ENCODE results near the gene TECTA.
"Not testable (repeated sequence)": the region's sequence is repeated elsewhere in the genome, so short reads cannot be mapped to it uniquely, and the experiment has no call there.

Gene TECTA

DNA sequence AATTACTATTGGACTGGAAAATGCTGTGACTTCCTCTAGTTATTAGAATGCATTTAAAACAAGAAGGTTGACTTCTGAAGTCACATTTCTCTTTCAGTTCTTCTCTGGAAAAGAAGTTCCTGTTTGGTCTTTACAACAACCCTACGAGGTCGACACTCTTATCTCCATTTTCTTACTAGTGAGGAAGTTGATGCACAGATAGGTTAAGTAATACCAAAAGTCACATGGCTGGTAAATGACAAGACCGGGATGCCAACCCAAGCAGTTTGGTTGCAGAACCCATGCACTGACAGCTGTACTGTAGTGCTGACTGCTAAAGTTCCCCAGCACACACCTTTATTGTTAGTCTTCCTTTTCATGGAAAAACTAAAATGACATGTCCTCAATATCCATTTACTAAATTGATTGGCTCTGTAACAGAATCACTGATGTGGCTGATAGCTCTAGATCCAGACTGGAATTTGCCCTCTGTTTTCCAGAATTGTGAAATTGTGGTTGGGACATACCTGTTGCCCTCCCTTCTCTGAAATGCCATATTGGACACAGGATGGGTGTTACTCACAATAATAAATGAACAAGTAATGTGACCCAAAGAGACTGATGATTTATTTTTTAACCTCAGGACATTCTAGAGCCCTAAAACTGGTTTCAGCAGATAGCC, 9.4 kb upstream of the TECTA start:
- DNase-seq: no peak

DNA sequence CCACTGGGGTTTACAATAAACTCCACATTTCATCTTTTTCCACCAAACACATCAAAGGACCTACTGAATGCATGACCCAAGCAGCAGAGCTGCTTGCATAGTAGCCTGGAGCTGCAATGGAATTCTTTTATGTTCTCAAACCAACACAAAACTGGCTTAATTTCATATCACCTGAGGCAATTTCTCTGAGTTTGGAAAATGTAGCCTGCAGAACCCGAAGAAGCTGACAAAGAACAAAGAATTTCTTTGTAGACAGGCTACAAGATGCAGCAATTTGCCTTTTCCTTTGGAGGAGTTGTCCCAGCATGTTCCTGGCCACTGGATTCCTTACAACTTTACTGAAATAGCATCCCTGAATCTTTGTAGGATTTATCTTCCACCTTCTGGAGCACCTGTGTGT, 5.5 kb upstream of the TECTA start:
- no peak for DNase-seq

DNA sequence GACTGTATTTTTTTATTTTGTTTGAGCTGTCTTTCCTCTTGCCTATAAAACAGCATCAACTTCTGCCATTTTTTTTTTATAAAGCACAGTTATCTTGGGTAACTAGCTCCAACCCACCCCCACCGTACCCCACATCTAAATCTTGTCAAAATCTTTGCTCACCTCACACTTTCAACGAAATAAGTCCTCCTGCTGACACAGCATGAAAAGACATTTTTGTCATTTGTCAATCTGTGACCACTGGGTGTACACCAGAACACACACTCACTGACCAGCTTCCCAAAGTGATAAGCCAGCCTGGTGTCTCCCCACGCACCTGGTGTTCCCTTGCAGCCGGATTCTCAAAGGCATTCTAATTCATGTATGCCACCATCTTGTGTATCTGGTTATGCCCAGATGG, 1.7 kb upstream of the TECTA start:
- DNase-seq: no peak

DNA sequence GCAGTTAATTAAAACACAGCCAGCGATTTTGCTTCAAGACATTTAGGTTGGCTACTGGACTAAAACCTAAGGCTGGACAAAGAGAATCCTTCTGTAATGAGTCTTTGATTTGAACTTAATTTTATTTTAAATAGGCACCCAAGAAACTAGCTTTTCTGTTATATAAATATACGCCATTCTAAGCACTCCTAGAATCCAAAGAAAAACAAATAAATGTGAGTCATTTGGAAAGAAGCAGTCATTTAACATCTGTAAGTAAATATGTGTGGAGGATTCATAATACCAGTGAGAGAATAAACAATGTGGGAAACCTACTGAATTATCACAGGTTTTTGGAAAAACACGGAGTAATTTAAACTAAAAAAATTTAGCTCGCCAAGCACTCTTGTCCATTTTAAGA, 1.2 kb upstream of the TECTA start:
- no peak for DNase-seq

DNA sequence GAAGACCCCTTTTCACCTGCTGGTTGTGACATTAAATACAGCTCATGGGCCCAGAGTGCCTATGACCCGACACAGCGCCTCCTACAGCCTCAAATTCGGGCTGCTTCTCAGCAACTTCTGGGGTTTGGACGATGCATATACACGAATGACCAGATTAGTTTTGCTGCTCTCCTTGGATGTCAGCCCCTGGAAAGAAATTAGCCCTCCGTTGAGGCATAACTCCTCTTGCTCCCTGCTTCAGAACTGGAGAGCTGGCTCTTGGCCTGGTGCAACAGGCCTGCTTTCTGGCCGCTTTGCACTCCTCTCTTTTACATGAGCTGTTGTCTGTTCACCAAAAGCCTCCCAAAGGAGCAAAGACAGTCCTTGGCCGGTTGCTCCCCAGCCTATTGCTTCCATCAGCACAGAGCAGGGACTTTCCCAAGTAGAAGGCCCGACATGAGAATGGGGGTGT, 3.3 kb downstream of the TECTA start:
- no peak for DNase-seq

DNA sequence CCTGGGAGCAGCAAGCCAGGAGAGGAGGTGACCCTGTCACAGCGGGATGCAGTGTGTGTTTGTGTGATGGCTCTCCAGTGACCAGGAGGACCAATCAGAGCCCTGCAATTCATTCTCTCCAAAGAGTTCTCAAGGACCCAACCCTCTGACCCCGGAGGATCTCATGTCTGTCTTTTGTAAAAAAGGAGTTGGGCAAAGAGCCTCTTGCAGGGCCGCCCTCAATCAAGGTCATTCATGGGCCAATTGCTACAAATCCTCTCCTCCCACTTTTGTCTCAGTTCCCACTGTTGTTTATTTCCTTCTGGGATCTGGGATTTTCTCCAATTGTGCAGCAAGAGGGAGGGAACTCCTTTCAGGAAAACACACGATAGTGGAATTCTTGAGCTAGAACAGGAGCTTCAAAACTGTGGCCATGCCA, 4.0 kb downstream of the TECTA start:
- DNase-seq: no peak

DNA sequence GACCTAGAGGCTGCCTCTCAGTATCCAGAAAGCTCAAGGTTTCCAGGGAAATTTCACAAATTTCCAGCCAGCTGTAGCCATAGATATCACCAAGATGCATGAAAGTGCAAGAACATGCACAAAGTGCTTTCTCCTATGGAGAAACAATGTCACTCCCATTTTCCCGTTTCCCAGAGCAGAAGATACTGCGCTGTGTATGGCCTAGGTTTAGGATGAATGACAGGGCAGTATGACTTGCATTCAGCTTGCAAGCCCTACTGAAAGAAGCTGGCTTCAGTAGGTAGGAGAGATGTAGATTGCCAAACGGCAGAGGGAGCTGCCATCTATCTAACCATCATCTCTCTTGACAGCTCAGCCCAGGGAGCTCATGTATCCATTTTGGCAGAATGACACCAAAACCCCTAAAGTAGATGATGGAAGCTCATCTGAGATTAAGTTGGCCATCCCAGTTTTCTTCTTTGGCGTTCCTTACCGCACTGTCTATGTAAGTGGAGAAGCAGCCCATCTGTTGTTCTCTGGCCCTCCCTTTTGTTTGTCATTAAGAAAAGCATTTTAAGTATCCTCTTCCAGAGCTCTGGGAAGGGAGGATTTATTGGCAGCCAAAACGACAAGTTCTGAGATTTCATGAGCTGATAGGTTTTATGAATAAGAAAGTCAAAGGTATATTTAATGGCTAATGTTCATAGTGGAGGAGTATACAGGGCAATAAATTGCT, 4.6 kb downstream of the TECTA start:
- no peak for DNase-seq

DNA sequence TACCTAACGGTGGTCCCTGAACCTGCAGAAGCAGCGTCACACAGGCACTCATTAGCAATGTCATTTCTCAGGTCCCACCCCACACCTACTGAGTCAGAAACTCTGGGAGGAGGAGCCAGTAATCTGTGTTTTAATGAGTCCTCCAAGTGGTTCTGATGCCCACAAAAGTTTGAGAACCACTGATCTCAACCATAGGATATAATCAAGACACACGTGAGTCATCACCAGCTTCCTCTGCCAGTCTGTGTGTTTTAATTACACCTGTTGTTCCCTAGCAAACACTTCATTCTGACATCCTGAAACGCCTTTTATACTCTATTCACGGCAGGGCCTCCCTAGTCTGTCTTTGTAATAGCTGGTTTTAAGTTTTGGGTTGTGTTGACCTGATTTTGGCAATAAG, 5.8 kb downstream of the TECTA start:
- no peak for DNase-seq

DNA sequence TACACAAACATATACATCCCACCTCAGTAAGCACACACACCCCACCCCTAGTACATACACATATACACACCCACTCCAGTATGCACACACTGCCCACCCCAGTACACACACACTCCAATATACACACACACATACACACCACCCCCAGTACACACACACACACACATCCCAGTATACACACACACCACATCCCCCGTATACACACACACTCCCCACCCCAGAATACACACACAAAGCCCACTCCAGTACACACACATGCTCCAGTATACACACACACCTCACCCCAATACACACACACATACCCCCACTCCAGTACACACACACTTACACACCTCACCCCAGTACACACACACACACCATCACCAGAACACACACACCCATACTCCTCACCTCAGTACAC, 7.4 kb downstream of the TECTA start:
- no peak for DNase-seq

DNA sequence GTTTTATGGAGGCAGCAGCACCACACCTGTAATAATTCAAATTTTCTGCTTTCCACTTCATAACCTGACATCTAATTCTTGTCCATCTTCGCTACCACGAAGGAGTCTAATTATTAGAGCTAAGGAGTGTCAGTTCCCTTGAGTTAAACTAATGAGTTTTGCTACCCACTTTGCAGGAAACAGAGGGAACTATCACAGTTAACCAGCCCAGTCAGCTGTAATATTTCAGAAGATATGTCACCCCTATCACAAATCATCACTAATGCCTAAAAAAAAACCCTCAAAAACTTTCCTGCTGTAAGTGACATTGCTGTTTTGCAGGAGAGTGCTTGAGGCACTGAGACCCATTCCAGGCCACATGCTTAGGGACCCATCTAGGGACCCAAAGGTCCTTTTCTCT, 8.4 kb downstream of the TECTA start:
- no peak for DNase-seq

DNA sequence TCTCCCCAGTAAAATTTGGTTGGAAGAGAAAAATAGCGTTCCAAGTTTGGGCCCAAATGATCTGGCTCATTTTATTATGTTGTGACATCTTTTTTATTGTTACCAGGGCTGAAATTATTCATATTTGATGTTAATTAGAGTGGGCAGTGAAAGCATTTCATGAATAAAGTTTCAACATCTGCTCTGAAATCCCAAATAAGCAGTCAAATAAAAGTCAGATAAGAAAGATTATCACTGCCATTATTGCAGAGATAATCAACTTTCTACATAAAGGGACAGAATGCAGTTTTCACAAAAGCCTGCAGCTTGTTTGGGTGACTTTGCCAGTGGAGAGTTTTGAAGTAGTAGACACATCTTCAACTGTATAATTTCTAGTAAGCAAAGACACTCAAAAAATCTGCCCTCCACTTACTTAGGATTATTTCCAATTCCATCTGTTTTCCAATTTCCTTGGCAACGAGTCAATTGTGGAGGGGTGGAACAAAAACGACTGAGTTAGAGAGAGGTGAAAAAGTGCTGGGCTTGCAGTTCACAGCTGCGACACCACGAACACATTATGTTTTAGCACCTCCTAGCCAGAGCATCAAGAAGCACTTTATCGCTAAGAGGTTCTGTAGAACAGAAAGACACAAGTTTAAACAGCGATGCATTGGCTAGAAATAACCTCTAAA, 9.0 kb downstream of the TECTA start:
- no peak for DNase-seq

DNA sequence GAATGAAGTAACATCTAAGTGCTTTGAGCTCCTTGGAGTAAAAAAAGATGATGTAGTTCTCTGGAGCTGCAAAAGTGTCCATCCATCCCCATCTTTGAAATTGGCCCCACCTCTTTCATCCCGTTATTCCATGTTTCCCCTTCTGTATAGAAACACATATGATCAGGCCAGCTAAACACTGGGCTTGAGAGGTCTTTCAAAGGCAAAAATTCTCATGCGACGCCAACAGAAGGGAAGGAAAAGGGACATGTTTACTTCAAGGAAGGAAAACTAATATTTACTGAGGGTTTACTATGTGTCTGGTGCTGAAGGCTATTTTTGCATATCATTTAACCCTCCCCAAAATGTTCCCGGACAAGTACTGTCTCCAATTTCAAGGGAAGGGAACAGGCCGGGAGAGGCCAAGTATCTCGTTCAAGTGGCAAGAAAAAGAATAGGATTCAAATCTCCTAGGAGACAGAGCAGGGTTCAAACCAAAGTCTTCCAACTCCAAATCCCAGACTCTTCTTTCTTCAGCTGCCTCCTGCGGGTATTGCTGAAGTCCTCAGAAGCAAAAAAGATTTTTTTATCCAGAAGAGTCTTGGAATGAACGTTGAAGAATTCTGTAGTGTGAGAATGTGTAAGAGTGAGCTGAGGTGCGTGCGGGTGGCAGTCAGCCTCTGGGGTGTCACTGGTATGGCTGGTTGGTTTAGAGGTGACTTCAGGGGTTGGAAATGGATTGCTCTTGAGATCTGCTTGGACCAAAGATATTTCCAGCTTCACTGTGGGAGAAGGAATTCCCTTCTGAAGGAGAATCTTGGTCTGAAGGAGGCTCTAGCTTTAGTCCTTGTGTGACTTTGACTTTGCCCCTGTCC, 10.1 kb downstream of the TECTA start:
- DNase-seq: no peak

DNA sequence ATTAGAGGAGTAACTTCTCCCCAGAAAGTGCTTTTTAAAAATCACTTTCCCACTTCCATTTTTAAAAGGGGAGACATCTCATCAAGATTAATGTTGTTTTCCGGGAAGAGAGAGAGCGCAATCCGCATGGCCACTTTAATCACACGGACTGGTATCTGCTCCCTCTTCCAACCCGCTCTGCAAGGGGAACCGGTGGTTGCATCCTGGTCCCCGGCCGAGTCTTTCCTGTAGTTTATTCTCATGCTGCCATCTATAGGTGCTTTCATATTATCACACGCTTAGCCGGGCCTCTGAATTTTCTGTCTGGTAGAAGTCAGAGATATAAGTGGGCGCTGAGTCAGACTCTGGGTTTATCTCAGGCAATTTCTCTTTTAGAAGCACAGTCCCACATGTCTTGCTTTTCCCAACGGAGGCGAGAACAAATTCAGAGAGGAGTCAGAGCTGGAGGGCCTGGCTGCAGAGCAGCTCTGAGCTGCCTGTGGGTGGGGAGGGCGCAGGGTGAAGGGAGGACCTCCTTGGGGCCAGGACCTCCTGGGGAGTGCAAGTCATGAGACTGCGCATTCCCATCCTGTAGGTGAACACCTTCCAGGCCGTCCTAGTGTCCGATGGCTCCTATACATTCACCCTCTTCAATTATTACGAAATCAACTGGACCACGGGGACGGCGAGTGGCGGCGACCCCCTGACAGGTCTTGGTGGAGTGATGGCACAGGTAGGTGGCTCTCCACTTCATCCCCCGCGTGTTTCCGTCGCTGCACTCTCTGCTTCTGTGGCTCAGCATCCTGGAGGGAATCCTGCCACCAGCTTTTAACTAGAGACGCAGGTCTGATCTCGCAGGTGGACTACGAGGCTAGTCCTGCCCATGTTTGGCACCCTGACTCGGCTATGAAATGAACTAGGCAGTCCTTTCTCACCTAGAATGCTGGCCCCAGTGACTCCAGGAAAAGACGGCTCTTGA, 11.7 kb downstream of the TECTA start:
- peak; percentile 89 to 98 for DNase-seq

DNA sequence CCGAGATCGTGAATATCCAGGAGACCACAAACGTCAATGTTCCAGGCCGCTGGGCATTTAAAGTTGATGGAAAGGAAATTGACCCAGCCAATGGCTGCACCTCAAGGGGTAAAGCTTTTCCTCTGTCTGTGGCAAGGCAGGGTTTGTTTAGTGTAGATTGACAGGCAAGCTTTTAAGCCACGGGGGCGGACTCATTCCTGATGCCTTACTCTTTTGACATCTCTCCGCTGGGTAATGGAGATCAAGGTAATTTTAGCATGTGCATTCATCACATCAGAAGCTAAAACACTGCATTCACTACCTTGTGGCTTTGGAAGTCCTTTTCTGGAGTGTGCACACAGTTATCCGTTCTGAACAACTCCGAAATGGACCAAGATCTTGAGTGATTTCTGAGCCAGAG, 12.6 kb downstream of the TECTA start:
- DNase-seq: no peak

DNA sequence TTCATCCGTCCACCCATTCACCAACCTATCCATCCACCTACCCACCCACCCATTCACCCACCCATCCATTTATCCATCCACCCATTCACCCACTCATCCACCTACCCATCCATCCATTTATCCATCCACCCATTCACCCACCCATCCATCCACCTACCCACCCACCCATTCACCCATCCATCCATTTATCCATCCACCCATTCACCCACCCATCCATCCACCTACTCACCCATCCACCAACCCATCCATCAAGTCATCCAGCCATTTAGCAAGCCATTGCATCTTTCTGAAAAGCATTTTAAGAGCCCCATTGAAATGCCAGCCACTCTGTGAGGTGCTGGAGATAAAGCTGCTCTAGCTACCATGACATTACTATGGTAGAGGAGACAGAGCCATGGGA, 14.0 kb downstream of the TECTA start:
- DNase-seq: not testable (repeated sequence)

DNA sequence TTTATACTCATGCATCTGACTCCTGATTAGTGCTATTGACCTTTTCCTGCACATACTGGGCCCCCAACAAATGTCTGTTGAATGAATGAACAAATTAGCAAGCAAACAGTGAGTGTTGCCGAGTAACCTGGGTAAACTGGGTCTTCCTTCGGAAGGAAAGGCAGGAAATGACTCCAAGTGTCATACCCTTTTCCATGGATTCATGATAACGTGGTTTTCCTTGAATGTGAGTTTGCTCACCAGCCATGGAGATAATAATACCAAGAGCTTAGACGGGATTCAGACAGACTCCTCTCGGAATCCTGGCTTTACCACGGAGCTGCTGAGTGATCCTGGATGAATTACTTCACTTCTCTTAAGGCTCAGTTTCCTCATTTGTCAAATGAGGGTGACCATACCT, 16.7 kb downstream of the TECTA start:
- no peak for DNase-seq

DNA sequence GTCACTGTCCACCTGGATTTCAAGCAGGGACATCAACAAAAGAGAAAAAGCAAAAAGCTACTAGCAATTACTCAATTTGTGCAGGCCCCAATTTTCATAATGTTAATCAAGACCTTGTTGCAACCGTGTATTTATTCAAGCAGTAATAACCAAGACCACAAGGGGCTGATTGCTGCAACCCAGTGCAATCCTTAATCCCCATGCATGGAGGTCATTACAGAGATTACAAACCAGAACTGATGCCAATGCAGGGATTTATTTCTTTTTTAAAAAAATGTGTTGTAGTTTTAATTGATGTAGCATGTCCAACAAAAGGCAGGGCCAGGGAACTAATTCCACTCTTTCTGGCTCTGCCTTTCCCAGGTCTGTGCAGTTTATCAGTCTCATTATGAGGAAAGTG, 18.4 kb downstream of the TECTA start:
- DNase-seq: peak in 1 of 2 experiments; percentile 75

DNA sequence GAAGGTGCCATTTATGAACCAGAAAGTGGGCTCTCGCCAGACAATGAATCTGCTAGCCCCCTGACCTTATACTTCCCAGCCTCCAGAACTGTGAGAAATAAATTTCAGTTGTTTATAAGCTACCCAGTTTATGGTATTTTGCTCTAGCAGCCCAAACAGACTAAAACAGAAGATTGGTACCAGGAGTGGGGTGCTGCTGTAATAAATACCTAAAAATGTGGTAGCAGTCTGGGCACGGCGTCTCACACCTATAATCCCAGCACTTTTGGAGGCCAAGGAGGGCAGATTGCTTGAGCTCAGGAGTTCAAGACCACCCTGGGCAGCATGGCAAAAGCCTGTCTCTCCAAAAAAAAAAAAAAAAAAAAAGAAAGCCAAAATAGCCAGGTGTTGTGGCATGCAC, 21.3 kb downstream of the TECTA start:
- DNase-seq: no peak

DNA sequence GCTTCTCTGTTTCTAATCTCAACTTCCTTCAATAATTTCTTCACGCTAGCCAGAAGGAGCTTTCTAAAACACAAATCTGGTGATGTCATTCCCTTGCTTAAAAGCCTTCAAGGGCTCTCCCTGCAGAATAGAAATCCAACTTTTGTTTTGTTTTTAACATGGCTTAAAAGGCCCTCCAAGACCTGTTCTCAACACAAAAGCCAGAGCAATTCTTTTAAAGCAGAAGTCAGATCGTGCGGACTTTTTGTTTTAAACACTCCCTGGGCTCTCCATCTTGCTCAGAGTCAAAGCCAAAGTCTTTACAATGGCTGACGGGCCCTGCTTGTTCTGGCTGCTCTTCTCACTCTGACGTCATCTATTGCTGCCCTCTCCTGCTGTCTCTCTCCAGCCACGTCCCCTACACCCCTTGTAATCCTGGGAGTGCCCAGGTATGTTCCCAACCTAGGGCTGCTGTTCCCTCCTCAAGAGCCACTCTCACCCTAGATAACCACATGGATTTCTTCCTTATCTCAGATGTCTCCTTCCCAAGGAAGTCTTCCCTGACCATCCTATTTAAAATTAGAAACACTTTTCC, 22.5 kb downstream of the TECTA start:
- DNase-seq: no peak

DNA sequence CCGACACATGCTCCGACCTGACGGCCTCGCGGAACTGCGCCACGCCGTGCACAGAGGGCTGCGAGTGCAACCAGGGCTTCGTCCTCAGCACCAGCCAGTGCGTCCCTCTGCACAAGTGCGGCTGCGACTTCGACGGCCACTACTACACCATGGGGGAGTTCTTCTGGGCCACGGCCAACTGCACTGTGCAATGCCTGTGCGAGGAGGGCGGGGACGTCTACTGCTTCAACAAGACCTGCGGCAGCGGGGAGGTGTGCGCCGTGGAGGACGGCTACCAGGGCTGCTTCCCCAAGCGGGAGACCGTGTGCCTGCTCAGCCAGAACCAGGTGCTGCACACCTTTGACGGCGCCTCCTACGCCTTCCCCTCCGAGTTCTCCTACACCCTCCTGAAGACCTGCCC, 26.8 kb downstream of the TECTA start:
- DNase-seq: no peak

Data from NCI-H526 (cell line).